NCI-H2081 treated with DMSO at 0.1 percent for 48 hours (cell line): ENCODE data around the gene RHBDD1.

Experiments used
- DNase-seq: peaks from one replicate; lab custom pipeline; 2025; lab: John Stamatoyannopoulos, UW

RHBDD1 gene

GRCh38 chr2:226835796-226836547, at the start of gene RHBDD1:
RHBDD1 (plus strand) TSS chr2:226836054; CDS start chr2:226864694, 28,640 bp downstream.
- peak; percentile 64 for DNase-seq

DNA sequence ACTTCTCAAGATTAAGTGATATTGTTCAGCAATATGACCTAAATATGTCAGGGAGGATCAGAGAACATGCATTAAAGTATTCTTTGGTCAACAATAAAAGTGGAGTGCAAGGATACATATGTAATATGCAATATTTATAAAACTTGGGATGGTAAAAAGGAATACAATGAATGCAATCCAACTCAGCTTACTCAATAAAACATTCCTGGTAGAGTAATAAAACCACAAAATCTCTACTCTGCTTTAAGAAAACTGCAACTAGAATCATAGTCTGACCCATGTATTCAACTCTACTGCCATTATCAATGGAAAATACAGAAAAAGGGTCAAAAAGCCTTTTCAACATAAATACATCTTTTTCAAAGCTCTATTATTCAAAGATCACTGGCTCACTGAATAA, 47.8 kb upstream of the RHBDD1 start:
- no peak for DNase-seq

GRCh38 chr2:226788881-226789490, 46.9 kb upstream of the RHBDD1 start:
- no peak for DNase-seq

- no peak for DNase-seq
Measured at GRCh38 chr2:226790011-226790410, 45.8 kb upstream of the RHBDD1 start.

DNA sequence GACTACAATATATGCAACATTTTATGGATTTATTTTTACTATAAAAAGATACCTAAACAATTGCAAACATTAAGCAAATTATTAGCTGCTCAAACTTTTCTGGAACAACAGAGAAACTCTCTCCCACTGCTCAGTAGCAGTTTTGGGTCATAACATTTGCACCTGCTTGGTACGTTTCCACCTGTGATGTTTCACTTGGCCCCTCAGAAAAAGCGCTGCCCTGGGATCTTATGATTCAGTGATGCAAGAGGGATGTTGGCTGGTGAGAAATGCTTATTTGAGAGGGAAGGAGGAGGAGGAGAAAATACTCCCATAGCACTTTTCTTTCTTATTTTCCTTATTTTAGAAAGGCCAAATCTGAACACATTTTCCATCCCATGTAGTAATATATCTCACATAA, 45.4 kb upstream of the RHBDD1 start:
- DNase-seq: no peak

- peak; percentile 59 for DNase-seq
Measured at GRCh38 chr2:226791056-226791486, 44.8 kb upstream of the RHBDD1 start.

DNA sequence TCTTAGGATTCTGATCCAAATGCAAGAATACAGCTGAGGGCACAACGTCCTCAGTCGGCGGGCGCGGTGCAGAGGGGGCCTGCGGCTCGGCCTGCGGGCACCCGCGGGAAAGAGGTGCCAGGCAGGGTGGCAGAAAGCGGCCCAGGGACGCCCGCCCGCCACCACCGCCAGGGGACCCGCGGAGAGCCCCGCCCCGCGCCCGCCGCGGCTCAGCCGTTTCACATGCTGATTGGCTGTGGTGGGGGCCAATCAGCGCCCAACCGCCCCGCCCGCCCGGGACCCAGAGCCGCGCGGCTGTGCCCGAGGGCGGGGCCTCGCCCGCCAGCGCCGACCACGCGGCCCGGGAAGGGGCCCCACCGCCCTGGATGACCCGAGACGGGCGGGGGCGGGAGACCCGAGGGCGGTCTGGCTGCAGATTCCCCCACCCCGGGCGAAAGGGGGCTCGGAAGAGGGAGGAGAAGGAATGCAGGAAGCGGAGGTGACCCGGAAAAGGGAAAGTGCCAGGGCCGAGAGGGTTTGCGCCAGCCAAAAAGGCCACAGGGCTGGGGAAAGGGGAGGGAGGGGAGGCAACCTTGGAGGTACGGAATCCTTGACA, 44.3 kb upstream of the RHBDD1 start:
- DNase-seq: peak; percentile 59

GRCh38 chr2:226792155-226792881, 43.5 kb upstream of the RHBDD1 start:
- no peak for DNase-seq

GRCh38 chr2:226793646-226794045, 42.2 kb upstream of the RHBDD1 start:
- no peak for DNase-seq

GRCh38 chr2:226794196-226794661, 41.6 kb upstream of the RHBDD1 start:
- no peak for DNase-seq

DNA sequence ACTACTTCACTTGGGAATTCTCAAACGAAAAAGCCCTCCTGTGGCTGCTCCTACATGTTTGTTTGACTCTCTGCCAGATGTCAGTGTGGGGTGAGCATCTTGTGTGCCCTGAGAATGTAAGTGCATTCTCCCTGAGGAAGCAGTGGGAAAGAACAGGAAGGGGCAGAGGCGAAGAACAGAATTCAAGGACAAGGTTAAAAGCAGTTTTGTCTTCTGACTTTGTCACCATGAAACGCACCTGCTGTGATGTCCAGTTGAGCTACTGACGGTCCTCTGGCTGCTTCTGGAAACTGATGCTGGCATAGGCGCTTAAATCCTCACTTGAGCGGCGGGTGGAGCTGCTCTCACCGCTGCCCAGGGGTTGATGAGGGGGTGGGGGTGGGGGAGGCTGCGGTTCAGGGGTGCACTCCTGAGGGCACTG, 41.1 kb upstream of the RHBDD1 start:
- no peak for DNase-seq

DNA sequence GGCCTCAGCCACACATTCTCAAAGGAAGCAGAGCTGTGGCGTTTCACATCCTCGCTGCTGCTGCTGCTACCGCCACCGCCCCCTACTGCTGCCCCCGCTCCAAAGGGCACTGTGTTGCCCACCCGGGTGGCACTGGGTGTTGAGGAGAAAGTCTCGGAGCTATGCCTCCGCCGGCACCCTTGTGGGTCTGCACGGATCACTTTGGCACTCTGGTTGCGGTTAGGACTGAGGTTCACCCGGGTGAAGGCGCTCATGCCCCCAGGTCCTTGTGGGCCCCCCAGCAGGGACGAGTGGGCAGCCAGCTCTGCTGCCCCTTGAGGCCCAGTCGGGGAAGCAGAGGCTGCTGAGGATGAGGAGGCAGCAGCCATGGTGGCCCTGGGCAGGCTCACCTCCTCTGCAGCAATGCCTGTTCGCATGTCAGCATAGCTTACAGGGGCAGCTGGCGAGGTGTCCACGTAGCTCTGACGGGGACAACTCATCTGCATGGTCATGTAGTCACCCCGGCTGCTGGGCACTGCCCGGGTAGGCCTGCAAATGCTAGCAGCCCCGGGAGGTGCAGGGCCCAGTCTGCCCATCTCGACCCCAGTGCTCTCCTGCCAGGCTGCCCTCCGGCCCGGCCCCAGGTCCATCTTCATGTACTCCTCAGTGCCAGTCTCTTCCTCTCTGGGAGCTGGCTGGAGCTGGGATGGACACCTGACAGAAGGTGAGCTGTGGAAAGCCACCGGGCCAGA, 40.4 kb upstream of the RHBDD1 start:
- DNase-seq: no peak

- DNase-seq: no peak
Measured at GRCh38 chr2:226796012-226796839, 39.6 kb upstream of the RHBDD1 start.

DNA sequence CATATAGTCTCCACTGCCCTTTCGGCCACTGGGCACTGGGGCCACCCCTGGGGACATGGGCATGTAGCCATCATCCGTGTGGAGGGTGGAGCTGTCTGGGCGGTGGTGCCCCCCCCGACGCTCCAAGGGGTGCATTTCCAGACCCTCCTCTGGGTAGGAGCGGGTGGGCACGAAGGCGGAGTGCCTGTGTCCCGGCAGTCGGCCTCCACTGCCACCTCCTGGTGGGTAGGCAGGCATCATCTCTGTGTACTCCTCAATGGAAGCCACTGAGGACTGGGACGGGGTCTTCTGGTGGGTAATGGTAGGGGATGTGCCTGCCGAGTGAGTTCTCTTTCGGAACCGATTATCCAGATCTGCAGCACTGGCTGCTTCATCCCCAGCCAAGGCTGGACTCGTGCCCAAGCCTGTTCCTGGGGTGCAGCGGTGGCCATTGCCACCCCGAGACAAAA, 39.0 kb upstream of the RHBDD1 start:
- DNase-seq: no peak

- no peak for DNase-seq
Measured at GRCh38 chr2:226797289-226797988, 38.4 kb upstream of the RHBDD1 start.

DNA sequence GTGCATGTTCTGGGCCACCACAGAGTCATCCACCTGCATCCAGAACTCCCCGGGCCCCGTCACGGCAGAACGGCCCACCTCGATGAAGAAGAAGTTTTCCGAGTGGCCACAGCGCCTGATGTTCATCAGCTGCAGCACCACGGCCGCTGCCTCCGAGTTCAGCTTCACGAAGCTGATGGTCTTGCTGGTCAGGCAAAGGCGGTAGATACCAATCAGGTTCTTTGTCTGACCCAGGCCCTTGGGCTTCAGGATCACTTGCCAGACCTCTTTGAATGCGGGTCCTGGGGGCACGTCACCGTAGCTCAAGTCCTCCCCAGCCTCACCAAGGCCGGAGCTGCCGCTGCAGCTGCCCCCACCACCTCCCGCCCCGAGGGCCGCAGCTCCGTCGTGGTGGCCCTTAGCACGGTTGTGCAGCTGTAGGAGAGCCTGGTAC, 37.8 kb upstream of the RHBDD1 start:
- no peak for DNase-seq

GRCh38 chr2:226798422-226799210, 37.2 kb upstream of the RHBDD1 start:
- DNase-seq: no peak

- peak; percentile 43 for DNase-seq
Measured at GRCh38 chr2:226799211-226799975, 36.5 kb upstream of the RHBDD1 start, which contains the start of gene IRS1. IRS1 (minus strand) TSS chr2:226799820; CDS start chr2:226798738, 1,082 bp downstream.
